SK-N-SH treated with all-trans-retinoic acid at 6 μM for 48 hours (cell line): ENCODE results near the gene KANK3.
A peak's percentile ranks its signal among the peaks of the same experiment; 100 is the strongest.

Experiments
- ATAC-seq: fragments of 200-7000 bp; cut with Tn5 transposase; 3 replicates; pipeline ENCODE4 v1.9.1; 2020; ENCODE audit warnings: mild to moderate bottlenecking, moderate library complexity
- ARNTL ChIP-seq: fragments of 450-650 bp; formaldehyde crosslinking; IDR thresholded peaks from 2 replicates; pipeline ENCODE4 v1.5.0; 2020; ENCODE audit warnings: low read depth, mild to moderate bottlenecking, moderate library complexity, borderline replicate concordance
- CSRNP3 ChIP-seq: fragments of 250-450 bp; sonication (Bioruptor Pico); IDR thresholded peaks from 2 replicates; pipeline ENCODE4 v1.5.1; 2021; ENCODE audit warnings: mild to moderate bottlenecking, moderate library complexity
- ESRRG ChIP-seq: fragments of 250-450 bp; sonication (Bioruptor Pico); IDR thresholded peaks from 2 replicates; pipeline ENCODE4 v1.6.1; 2021; ENCODE audit warnings: mild to moderate bottlenecking
- ISL1 ChIP-seq: fragments of 250-450 bp; sonication (Bioruptor Pico); IDR thresholded peaks from 2 replicates; pipeline ENCODE4 v2.1.2; 2022; ENCODE audit warnings: mild to moderate bottlenecking, moderate library complexity
- OSR1 ChIP-seq: fragments of 250-450 bp; sonication (Bioruptor Pico); IDR thresholded peaks from 2 replicates; pipeline ENCODE4 v1.8.0; 2022; ENCODE audit warnings: moderate library complexity, mild to moderate bottlenecking, inconsistent platforms
- PATZ1 ChIP-seq: fragments of 250-450 bp; sonication (Bioruptor Pico); IDR thresholded peaks from 2 replicates; pipeline ENCODE4 v1.8.0; 2020; ENCODE audit warnings: mild to moderate bottlenecking, moderate library complexity, borderline replicate concordance
- RARB ChIP-seq: fragments of 250-450 bp; sonication (Bioruptor Pico); IDR thresholded peaks from 2 replicates; pipeline ENCODE4 v1.8.0; 2021; ENCODE audit warnings: mild to moderate bottlenecking, moderate library complexity
- TCF4 ChIP-seq: fragments of 250-450 bp; sonication (Bioruptor Pico); IDR thresholded peaks from 2 replicates; pipeline ENCODE4 v1.8.0; 2021; ENCODE audit warnings: mild to moderate bottlenecking, moderate library complexity, borderline replicate concordance
- TOX ChIP-seq: fragments of 250-450 bp; sonication (Bioruptor Pico); IDR thresholded peaks from 2 replicates; pipeline ENCODE4 v1.8.0; 2021; ENCODE audit warnings: mild to moderate bottlenecking, moderate library complexity, borderline replicate concordance
- TSHZ2 ChIP-seq: fragments of 250-450 bp; sonication (Bioruptor Pico); IDR thresholded peaks from 2 replicates; pipeline ENCODE4 v1.5.0; 2020; ENCODE audit warnings: mild to moderate bottlenecking, moderate library complexity
- ZC3H10 ChIP-seq: fragments of 250-450 bp; sonication (Bioruptor Pico); IDR thresholded peaks from 2 replicates; pipeline ENCODE4 v1.5.1; 2021; ENCODE audit warnings: mild to moderate bottlenecking, moderate library complexity
- ZFP3 ChIP-seq: fragments of 250-450 bp; sonication (Bioruptor Pico); IDR thresholded peaks from 2 replicates; pipeline ENCODE4 v1.5.0; 2020; ENCODE audit warnings: mild to moderate bottlenecking, moderate library complexity
- ZNF565 ChIP-seq: fragments of 450-650 bp; formaldehyde crosslinking; conservative IDR thresholded peaks from 2 replicates; pipeline ENCODE4 v1.5.0; 2020; ENCODE audit warnings: low read depth, mild to moderate bottlenecking, moderate library complexity
- ZNF70 ChIP-seq: fragments of 450-650 bp; formaldehyde crosslinking; IDR thresholded peaks from 2 replicates; pipeline ENCODE4 v1.5.0; 2020; ENCODE audit warnings: mild to moderate bottlenecking, moderate library complexity
- ZNF8 ChIP-seq: fragments of 450-650 bp; formaldehyde crosslinking; IDR thresholded peaks from 2 replicates; pipeline ENCODE4 v1.5.0; 2020; ENCODE audit warnings: mild to moderate bottlenecking, moderate library complexity

Gene KANK3

GRCh38 chr19:8342684-8343482 lies at the start of gene KANK3:
Gene KANK3 (minus strand): TSS chr19:8343262. CDS start chr19:8337828, 5,434 bp downstream.
- TF ChIP-seq ZNF8 (CRISPR knock-in tag) (no peak), ARNTL (CRISPR knock-in tag) (no peak), OSR1 (CRISPR knock-in tag) (no peak), ZNF565 (CRISPR knock-in tag) (no peak)
- TF ChIP-seq, all 23 proteins: peak for 0
- peak; percentile 99 for ATAC-seq

- TF ChIP-seq CSRNP3 (no peak), PATZ1 (peak; percentile 77; the same call in 1 of the 2 replicates), TCF4 (CRISPR knock-in tag) (peak; percentile 35; the same call in 1 of the 2 replicates), OSR1 (CRISPR knock-in tag) (no peak)
Observed at GRCh38 chr19:8392017-8392591, 49.0 kb upstream of the KANK3 start.

GRCh38 chr19:8391198-8392016 lies 48.3 kb upstream of the KANK3 start:
- no peak for ATAC-seq
- TF ChIP-seq PATZ1 (no peak), ISL1 (CRISPR knock-in tag) (no peak), TOX (CRISPR knock-in tag) (no peak), CSRNP3 (no peak), TSHZ2 (CRISPR knock-in tag) (no peak), ZC3H10 (no peak), OSR1 (CRISPR knock-in tag) (no peak), ZNF70 (CRISPR knock-in tag) (no peak)

More at GRCh38 chr19:8392017-8392591, 49.0 kb upstream of the KANK3 start:
- ATAC-seq = no peak

- peak; percentile 66 for ATAC-seq
- no peak for TF ChIP-seq PATZ1
- no peak for TF ChIP-seq TOX (CRISPR knock-in tag)
- no peak for TF ChIP-seq TSHZ2 (CRISPR knock-in tag)
- TF ChIP-seq ISL1 (CRISPR knock-in tag) = no peak
- no peak for TF ChIP-seq ESRRG (CRISPR knock-in tag)
- TF ChIP-seq ZNF8 (CRISPR knock-in tag) = no peak
- TF ChIP-seq RARB (CRISPR knock-in tag) = no peak
- TF ChIP-seq ZFP3 (CRISPR knock-in tag) = no peak
- no peak for TF ChIP-seq ZNF70 (CRISPR knock-in tag)
- TF ChIP-seq TCF4 (CRISPR knock-in tag) = no peak
Observed at GRCh38 chr19:8390617-8390981, 47.5 kb upstream of the KANK3 start.
